ENCODE measurements around the gene ANKRD31. TPM values are rescaled to one million over a fixed set of nuclear protein-coding genes. Genes with fewer than 3 reads are reported as not detected.

The ANKRD31 gene
- total RNA-seq, 1 experiment from 2014 or later = 0.30 TPM

GRCh38 chr5:75078027-75078426 lies 158.7 kb downstream of the ANKRD31 start:
- ChIA-PET CTCF (no interaction called here), POLR2A (no interaction called here), RAD21 (ENCODE audit: low non-redundant PET in 1 of 2, low total read pairs in 2 of 2, uncharacterized antibody in 2 of 2, unreplicated experiment in 2 of 2) (no interaction called here)
- no peak overlapping the region for H3K4me2 ChIP-seq (ENCODE audit: low read length)
- no peaks in the 10 kb centered on the region for H3K9me2 ChIP-seq (ENCODE audit: insufficient read depth)
- TF ChIP-seq SIN3A (IDR thresholded peaks at IDR 0.05; ENCODE audit: low read depth) = no peak
- no peak for TF ChIP-seq ELF1 (IDR thresholded peaks at IDR 0.05; ENCODE audit: borderline replicate concordance, low read depth)
- no peak for TF ChIP-seq YY1 (IDR thresholded peaks at IDR 0.05; ENCODE audit: extremely low read depth, insufficient replicate concordance, low read depth, low read length)
- no peak for TF ChIP-seq RAD21 (IDR thresholded peaks at IDR 0.05; ENCODE audit: low read depth)
- no peak for TF ChIP-seq POLR2AphosphoS5 (IDR thresholded peaks at IDR 0.05; ENCODE audit: low read depth, low read length)
- TF ChIP-seq ATF3 (IDR thresholded peaks at IDR 0.05) = no peak
- TF ChIP-seq REST (IDR thresholded peaks at IDR 0.05; ENCODE audit: low read depth) = no peak
- no peak for TF ChIP-seq TCF7L2 (IDR thresholded peaks at IDR 0.05; ENCODE audit: borderline replicate concordance, extremely low read depth, insufficient read depth, insufficient read length)
- TF ChIP-seq ZBTB33 (IDR thresholded peaks at IDR 0.05; ENCODE audit: extremely low read depth, insufficient replicate concordance, low read length) = no peak
- no peak for TF ChIP-seq ZFX (IDR thresholded peaks at IDR 0.05)
- TF ChIP-seq CTCF (IDR thresholded peaks at IDR 0.05 in 2 of 3, conservative IDR thresholded peaks at IDR 0.05 in 1 of 3; ENCODE audit: borderline replicate concordance in 1 of 3, insufficient read depth in 1 of 3, low read depth in 2 of 3, low read length in 2 of 3) = no peak
- TF ChIP-seq JUND (IDR thresholded peaks at IDR 0.05) = no peak
- TF ChIP-seq SRF (IDR thresholded peaks at IDR 0.05; ENCODE audit: low read depth) = no peak
- no peak for TF ChIP-seq CBX3 (IDR thresholded peaks at IDR 0.05; ENCODE audit: low read depth)
- TF ChIP-seq CEBPB (IDR thresholded peaks at IDR 0.05; ENCODE audit: low read depth) = no peak
- TF ChIP-seq EGR1 (IDR thresholded peaks at IDR 0.05; ENCODE audit: low read depth) = no peak
- no peak for TF ChIP-seq EZH2phosphoT487 (IDR thresholded peaks at IDR 0.05; ENCODE audit: borderline replicate concordance)
- no peak for TF ChIP-seq SP1 (IDR thresholded peaks at IDR 0.05; ENCODE audit: low read depth)
- no peak for TF ChIP-seq ZNF274 (IDR thresholded peaks at IDR 0.05; ENCODE audit: low read depth, low read length)
- no peak for TF ChIP-seq EZH2 (IDR thresholded peaks at IDR 0.05)
- no peak overlapping the region for H3K27ac ChIP-seq (ENCODE audit: low read depth, low read length)
- no peaks in the 10 kb centered on the region for H3K36me3 ChIP-seq (ENCODE audit: control insufficient read depth in 1 of 2, insufficient read depth in 2 of 2, low read length in 2 of 2)
- BruUV-seq (replicated peaks) = no TSS peak
- H3K27me3 ChIP-seq (ENCODE audit: insufficient read depth, low read length) = no peaks in the 10 kb centered on the region
- ATAC-seq (no peak), DNase-seq (ENCODE audit: low read depth, low spot score) (no peak)
- no peak overlapping the region for H3K9ac ChIP-seq (ENCODE audit: low read length)
- no peaks in the 10 kb centered on the region for H4K20me1 ChIP-seq (ENCODE audit: insufficient read depth)
- H3K79me2 ChIP-seq (ENCODE audit: insufficient read depth, low read length) = no peaks in the 10 kb centered on the region
- H3K9me3 ChIP-seq (ENCODE audit: control insufficient read depth in 1 of 2, insufficient read depth in 1 of 2, low read depth in 1 of 2, low read length in 2 of 2) = no peaks in the 10 kb centered on the region
- intact Hi-C loops (cut with micrococcal nuclease) = no loop called here
- H3K4me1 ChIP-seq (ENCODE audit: control insufficient read depth in 1 of 2, insufficient read depth in 2 of 2, low read length in 2 of 2) = no peaks in the 10 kb centered on the region
- H2AFZ ChIP-seq (ENCODE audit: low read depth, low read length, poor library complexity, severe bottlenecking) = no peak overlapping the region
- no peak overlapping the region for H3K4me3 ChIP-seq (replicated peaks in 1 of 2; ENCODE audit: low read depth in 1 of 2, low read length in 2 of 2)

All from HCT116 (cell line).